ENCODE data around the gene XKR8. TPM values are rescaled to one million over a fixed set of nuclear protein-coding genes. Genes with fewer than 3 reads are reported as not detected.

XKR8 gene
- total and polyA plus RNA-seq, 12 donors = 2.2 to 6.0 (median 4.4) TPM

GRCh38 chr1:27966402-27967105 is 6.8 kb downstream of the XKR8 start:
- no peak overlapping the region for H3K27ac ChIP-seq
- H3K36me3 ChIP-seq = peaks cover 0 to 60% (median 18%) of the 10 kb centered on the region in 9 donors
- WGBS, 2 donors = 95% methylated on average over 24 of the region's 24 CpGs
- H3K4me1 ChIP-seq = peaks cover 0 to 38% (median 14%) of the 10 kb centered on the region in 9 donors
- no peaks in the 10 kb centered on the region for H3K27me3 ChIP-seq
- H3K9me3 ChIP-seq = no peaks in the 10 kb centered on the region
- DNase-seq (no peak), ATAC-seq (no peak)
- H3K4me3 ChIP-seq = no peak overlapping the region
- intact Hi-C loops (cut with DNase I) = no loop called here
- TF ChIP-seq CTCF (IDR thresholded peaks at IDR 0.05) = no peak

GRCh38 chr1:27967106-27967883 is 7.5 kb downstream of the XKR8 start:
- no peak for TF ChIP-seq CTCF (IDR thresholded peaks at IDR 0.05)
- Histone ChIP-seq H3K4me3 (no peak overlapping the region), H3K9me3 (no peaks in the 10 kb centered on the region), H3K27ac (no peak overlapping the region), H3K27me3 (no peaks in the 10 kb centered on the region), H3K4me1 (peaks cover 3 to 39% (median 17%) of the 10 kb centered on the region in 9 donors), H3K36me3 (peaks cover 0 to 61% (median 18%) of the 10 kb centered on the region in 9 donors)
- intact Hi-C loops (cut with DNase I) = no loop called here
- DNase-seq (no peak), ATAC-seq (no peak)
- 93 to 96% methylated on average over 12 of the region's 12 CpGs for WGBS, 2 donors

GRCh38 chr1:27967884-27968466 is 8.2 kb downstream of the XKR8 start:
- no peak for ATAC-seq
- Histone ChIP-seq H3K27me3 (no peaks in the 10 kb centered on the region), H3K9me3 (no peaks in the 10 kb centered on the region), H3K27ac (peak overlapping the region in 1 of 10 donors; percentile 32), H3K4me3 (no peak overlapping the region), H3K36me3 (peaks cover 0 to 68% (median 18%) of the 10 kb centered on the region in 9 donors), H3K4me1 (peaks cover 3 to 39% (median 17%) of the 10 kb centered on the region in 9 donors)
- WGBS, 2 donors = 91 to 92% methylated on average over 4 of the region's 4 CpGs
- intact Hi-C loops (cut with DNase I) = no loop called here
- no peak for TF ChIP-seq CTCF (IDR thresholded peaks at IDR 0.05)
- DNase-seq = no peak

GRCh38 chr1:27968692-27969091 is 8.9 kb downstream of the XKR8 start:
- peak in 1 of 8 donors; percentile 30 for ATAC-seq
- no peaks in the 10 kb centered on the region for H3K27me3 ChIP-seq
- WGBS, 2 donors = 60 to 67% methylated on average over 3 of the region's 3 CpGs
- no peak overlapping the region for H3K27ac ChIP-seq
- TF ChIP-seq CTCF (IDR thresholded peaks at IDR 0.05) = no peak
- H3K9me3 ChIP-seq = no peaks in the 10 kb centered on the region
- H3K4me1 ChIP-seq = peaks cover 3 to 39% (median 17%) of the 10 kb centered on the region in 9 donors
- DNase-seq = no peak
- no peak overlapping the region for H3K4me3 ChIP-seq
- H3K36me3 ChIP-seq = peaks cover 0 to 70% (median 18%) of the 10 kb centered on the region in 9 donors
- intact Hi-C loops (cut with DNase I) = no loop called here
